Measurements from ENCODE around the gene PLD4. TPM values are rescaled to one million over a fixed set of nuclear protein-coding genes. Genes with fewer than 3 reads are reported as not detected.
"Not testable (repeated sequence)": the region's sequence is repeated elsewhere in the genome, so short reads cannot be mapped to it uniquely, and the experiment has no call there.

Gene PLD4
- total RNA-seq, 1 donor from 2014 or later, result not detected

DNA sequence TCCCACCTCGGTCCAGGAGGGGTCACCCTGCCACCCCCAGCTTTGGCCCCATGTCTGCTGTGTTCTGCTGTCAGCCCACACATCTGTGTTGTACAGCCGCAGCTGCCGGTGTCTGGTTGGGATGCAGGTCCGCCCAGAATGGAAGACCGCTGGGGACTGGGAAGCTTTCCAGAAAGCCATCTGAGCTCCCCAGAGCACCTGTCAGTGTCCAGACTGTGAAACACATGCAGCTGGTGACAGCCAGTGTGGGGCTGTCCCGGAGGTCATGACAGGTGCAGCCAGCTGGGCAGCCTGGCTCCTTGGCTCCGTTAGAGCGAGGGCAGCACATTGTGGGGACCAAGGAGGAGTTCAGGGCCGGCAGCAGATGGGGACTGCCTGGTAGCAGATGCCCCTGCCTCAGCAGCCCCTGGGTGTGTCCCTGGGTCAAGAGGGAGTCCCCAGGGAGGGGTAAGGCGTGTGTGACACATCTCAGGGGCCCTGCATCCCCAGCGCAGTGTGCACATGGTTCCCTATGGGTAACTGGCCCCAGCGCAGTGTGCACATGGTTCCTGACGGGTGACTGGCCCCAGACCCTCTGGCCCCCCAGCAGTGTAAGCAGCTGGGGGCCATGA is 43.2 kb upstream of the PLD4 start:
- no peaks in the 10 kb centered on the region for H3K4me1 ChIP-seq
- H3K27ac ChIP-seq, result no peak overlapping the region
- no peaks in the 10 kb centered on the region for H3K9me3 ChIP-seq
- peaks cover 48 to 60% of the 10 kb centered on the region in 2 donors for H3K36me3 ChIP-seq
- intact Hi-C loops (cut with DNase I), result no loop called here
- H3K27me3 ChIP-seq, result no peaks in the 10 kb centered on the region
- TF ChIP-seq, protein P1, sequence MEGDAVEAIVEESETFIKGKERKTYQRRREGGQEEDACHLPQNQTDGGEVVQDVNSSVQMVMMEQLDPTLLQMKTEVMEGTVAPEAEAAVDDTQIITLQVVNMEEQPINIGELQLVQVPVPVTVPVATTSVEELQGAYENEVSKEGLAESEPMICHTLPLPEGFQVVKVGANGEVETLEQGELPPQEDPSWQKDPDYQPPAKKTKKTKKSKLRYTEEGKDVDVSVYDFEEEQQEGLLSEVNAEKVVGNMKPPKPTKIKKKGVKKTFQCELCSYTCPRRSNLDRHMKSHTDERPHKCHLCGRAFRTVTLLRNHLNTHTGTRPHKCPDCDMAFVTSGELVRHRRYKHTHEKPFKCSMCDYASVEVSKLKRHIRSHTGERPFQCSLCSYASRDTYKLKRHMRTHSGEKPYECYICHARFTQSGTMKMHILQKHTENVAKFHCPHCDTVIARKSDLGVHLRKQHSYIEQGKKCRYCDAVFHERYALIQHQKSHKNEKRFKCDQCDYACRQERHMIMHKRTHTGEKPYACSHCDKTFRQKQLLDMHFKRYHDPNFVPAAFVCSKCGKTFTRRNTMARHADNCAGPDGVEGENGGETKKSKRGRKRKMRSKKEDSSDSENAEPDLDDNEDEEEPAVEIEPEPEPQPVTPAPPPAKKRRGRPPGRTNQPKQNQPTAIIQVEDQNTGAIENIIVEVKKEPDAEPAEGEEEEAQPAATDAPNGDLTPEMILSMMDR (IDR thresholded peaks at IDR 0.05), result no peak
- DNase-seq (ENCODE audit: low spot score in 2 of 2), result peak in 1 of 2 donors; percentile 59
- no peak overlapping the region for H3K4me3 ChIP-seq

DNA sequence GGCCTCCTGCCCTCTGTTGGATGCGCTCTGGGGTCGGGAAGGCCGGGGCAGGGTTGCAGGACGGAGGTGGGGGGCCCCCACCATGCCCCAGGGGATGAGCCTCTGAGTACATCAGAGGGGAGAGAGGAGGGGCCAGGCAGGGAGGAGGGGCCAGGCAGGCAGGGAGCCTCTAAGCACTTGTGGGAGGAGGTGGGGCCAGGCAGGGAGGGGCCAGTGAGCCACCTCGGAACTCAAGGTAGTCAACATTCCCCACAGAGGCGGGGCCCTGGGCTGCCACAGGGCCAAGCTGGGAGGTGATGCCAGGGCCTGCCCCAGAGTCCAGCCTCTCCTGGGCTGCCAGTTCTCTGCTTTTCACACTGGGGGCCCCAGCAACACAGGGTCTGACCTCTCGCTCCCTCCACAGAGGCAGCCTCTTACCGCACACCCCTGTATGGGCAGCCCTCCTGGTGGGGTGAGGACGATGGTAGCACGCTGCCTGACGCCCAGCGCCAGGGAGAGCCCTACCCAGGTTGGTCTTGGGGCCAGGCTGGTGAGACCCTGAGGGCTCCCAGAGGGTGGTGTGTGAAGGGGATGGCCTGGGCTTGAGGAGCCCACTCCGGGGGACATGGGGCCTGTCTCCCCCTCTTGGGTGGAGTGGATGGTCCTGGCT is 42.2 kb upstream of the PLD4 start:
- Histone ChIP-seq H3K4me1 (no peaks in the 10 kb centered on the region), H3K27ac (no peak overlapping the region), H3K36me3 (peaks cover 58 to 64% of the 10 kb centered on the region in 2 donors), H3K9me3 (no peaks in the 10 kb centered on the region), H3K4me3 (no peak overlapping the region), H3K27me3 (no peaks in the 10 kb centered on the region)
- TF ChIP-seq, protein P1 (IDR thresholded peaks at IDR 0.05), result no peak
- intact Hi-C loops (cut with DNase I), result no loop called here
- peak in 1 of 2 donors; percentile 54 for DNase-seq (ENCODE audit: low spot score in 2 of 2)

DNA sequence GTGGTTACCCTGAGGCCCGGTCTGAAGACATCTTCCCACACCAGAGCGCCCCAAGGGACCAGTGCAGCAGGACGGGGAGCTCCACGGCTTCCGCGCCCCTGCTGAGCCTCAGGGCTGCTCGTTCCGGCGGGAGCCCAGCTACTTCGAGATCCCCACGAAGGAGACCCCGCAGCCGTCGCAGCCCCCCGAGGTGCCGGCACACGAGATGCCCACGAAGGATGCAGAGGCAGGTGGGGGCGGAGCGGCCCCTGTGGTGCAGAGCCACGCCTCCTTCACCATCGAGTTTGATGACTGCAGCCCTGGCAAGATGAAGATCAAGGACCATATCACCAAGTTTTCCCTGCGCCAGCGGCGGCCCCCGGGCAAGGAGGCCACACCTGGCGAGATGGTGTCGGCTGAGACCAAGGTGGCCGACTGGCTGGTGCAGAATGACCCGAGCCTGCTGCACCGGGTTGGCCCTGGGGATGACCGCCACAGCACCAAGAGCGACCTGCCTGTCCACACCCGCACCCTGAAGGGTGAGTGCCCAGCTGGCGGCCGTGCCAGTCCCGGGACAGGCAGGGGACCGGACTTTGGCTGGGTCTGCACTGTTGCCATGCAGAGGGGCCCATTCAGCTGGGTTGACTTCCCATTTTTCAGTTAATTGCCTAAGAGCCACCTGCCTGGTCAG is 41.6 kb upstream of the PLD4 start:
- TF ChIP-seq, protein P1 (IDR thresholded peaks at IDR 0.05), result no peak
- DNase-seq (ENCODE audit: low spot score in 2 of 2), result no peak
- intact Hi-C loops (cut with DNase I), result no loop called here
- no peaks in the 10 kb centered on the region for H3K27me3 ChIP-seq
- no peak overlapping the region for H3K27ac ChIP-seq
- H3K4me3 ChIP-seq, result no peak overlapping the region
- H3K4me1 ChIP-seq, result no peaks in the 10 kb centered on the region
- H3K9me3 ChIP-seq, result no peaks in the 10 kb centered on the region
- peaks cover 64 to 66% of the 10 kb centered on the region in 2 donors for H3K36me3 ChIP-seq

DNA sequence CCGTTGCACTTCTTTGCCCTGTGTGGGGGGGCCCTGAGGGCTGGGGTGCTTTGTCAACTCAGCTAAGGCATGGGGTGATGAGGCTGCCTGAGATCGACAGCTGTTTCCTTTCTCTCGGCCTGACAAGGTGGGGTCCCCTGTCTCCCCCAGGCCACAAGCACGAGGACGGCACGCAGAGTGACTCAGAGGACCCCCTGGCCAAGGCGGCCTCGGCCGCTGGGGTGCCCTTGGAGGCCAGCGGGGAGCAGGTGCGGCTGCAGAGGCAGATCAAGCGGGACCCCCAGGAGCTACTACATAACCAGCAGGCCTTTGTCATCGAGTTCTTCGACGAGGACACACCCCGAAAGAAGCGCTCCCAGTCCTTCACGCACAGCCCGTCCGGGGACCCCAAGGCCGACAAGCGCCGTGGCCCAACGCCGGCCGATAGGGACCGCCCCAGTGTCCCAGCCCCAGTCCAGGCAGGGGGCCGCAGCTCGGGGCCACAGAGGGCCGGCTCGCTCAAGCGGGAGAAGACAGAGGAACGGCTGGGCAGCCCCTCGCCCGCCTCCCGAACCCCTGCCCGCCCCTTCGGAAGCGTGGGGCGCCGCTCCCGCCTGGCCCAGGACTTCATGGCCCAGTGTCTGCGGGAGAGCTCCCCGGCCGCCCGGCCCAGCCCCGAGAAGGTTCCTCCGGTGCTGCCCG is 40.9 kb upstream of the PLD4 start:
- peaks cover 64 to 70% of the 10 kb centered on the region in 2 donors for H3K36me3 ChIP-seq
- no peaks in the 10 kb centered on the region for H3K27me3 ChIP-seq
- no peak overlapping the region for H3K4me3 ChIP-seq
- TF ChIP-seq, protein P1 (IDR thresholded peaks at IDR 0.05), result no peak
- intact Hi-C loops (cut with DNase I), result no loop called here
- no peaks in the 10 kb centered on the region for H3K4me1 ChIP-seq
- DNase-seq (ENCODE audit: low spot score in 2 of 2), result no peak
- no peak overlapping the region for H3K27ac ChIP-seq
- no peaks in the 10 kb centered on the region for H3K9me3 ChIP-seq

DNA sequence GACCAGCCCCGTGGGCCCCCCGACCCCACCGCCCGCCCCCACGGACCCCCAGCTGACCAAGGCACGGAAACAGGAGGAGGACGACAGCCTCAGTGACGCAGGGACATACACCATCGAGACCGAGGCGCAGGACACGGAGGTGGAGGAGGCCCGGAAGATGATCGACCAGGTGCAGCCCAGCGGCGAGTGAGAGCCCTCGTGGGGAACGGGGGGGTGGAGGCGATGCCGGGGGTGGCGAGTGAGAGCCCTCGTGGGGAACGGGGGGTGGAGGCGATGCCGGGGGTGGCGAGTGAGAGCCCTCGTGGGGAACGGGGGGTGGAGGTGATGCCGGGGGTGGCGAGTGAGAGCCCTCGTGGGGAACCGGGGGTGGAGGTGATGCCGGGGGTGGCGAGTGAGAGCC is 40.3 kb upstream of the PLD4 start:
- intact Hi-C loops (cut with DNase I); H3K4me1 ChIP-seq; H3K27me3 ChIP-seq; H3K4me3 ChIP-seq; H3K27ac ChIP-seq; H3K9me3 ChIP-seq: not testable (repeated sequence)
- peaks cover 64 to 74% of the 10 kb centered on the region in 2 donors for H3K36me3 ChIP-seq
- DNase-seq (ENCODE audit: low spot score in 2 of 2), result peak in 1 of 2 donors; percentile 60

All from ascending aorta (tissue), 2 donors.